SU-DHL-6 (cell line): Measurements from ENCODE around the gene CEACAM18.

Experiments
- EZH2phosphoT487 ChIP-seq: fragments of 200-600 bp; sonication (generic), shearing (Covaris generic); conservative IDR thresholded peaks from 2 replicates; pipeline ENCODE4 v1.6.1; 2018; ENCODE audit warnings: mild to moderate bottlenecking, antibody characterized with exemption, low read length, moderate library complexity, mixed read lengths
- TF ChIP-seq, protein P1 (sequence below): fragments of 200-600 bp; sonication (generic); IDR thresholded peaks from one replicate; pipeline ENCODE4 v1.5.1; 2017; ENCODE audit warnings: antibody characterized with exemption, mild to moderate bottlenecking, low read length, moderate library complexity; ENCODE audit not compliant: insufficient read depth, poor library complexity, severe bottlenecking

GRCh38 chr19:51521781-51522180 lies 43.4 kb downstream of the CEACAM18 start:
- TF ChIP-seq, protein P1, sequence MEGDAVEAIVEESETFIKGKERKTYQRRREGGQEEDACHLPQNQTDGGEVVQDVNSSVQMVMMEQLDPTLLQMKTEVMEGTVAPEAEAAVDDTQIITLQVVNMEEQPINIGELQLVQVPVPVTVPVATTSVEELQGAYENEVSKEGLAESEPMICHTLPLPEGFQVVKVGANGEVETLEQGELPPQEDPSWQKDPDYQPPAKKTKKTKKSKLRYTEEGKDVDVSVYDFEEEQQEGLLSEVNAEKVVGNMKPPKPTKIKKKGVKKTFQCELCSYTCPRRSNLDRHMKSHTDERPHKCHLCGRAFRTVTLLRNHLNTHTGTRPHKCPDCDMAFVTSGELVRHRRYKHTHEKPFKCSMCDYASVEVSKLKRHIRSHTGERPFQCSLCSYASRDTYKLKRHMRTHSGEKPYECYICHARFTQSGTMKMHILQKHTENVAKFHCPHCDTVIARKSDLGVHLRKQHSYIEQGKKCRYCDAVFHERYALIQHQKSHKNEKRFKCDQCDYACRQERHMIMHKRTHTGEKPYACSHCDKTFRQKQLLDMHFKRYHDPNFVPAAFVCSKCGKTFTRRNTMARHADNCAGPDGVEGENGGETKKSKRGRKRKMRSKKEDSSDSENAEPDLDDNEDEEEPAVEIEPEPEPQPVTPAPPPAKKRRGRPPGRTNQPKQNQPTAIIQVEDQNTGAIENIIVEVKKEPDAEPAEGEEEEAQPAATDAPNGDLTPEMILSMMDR = no peak
- TF ChIP-seq EZH2phosphoT487 = no peak
